Prostate gland (tissue), 2 donors: Measurements from ENCODE around the gene KRT12.

ENCODE experiments used
- POLR2A ChIP-seq: fragments of 450-650 bp; IDR thresholded peaks from one replicate; pipeline ENCODE4 v1.6.1; 2016; ENCODE audit warnings: antibody characterized with exemption, mild to moderate bottlenecking
- POLR2AphosphoS5 ChIP-seq: sonication (generic); formaldehyde crosslinking; IDR thresholded peaks from one replicate; pipeline ENCODE4 v1.6.1; 2017; ENCODE audit warnings: antibody characterized with exemption
- TF ChIP-seq, protein P1 (sequence below), 4 experiments: fragments of 200-600 bp in 2 of 4; fragments of 450-650 bp in 2 of 4; sonication (generic) in 2 of 4; IDR thresholded peaks; 1 replicate in 3 of 4; 2 replicates in 1 of 4; pipeline ENCODE4 v1.5.1; 2016 to 2019; ENCODE audit warnings: antibody characterized with exemption in 4 of 4, mild to moderate bottlenecking in 2 of 4, moderate library complexity in 2 of 4

DNA sequence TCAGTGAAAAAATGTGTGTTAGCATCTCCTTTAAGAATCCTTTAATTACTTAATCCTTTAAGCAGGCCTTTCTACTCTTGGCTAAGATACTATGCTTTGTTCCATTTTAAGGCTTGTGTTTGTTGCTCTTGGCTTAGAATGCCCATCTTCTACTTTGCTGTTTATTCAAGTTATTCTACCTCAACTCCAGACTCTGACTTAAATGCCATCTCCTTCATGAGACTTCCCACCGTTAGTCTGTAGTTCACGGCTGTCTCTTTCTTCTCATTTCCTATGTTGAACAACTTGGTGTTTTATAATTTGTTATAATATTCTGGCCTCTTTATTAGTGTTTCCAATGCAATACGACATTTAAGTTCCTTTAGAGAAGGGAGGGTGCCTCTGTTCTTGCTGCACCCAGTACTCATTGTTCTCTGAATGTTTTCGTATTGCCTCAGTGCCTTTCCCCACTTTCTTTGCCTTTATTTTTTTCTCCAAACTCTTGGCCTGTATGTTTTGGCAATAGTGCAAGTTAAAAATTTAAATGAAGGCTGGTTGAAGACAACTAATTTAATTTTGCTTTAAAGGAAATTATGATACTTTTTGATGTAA lies 38.5 kb downstream of the KRT12 start:
- TF ChIP-seq, protein P1, sequence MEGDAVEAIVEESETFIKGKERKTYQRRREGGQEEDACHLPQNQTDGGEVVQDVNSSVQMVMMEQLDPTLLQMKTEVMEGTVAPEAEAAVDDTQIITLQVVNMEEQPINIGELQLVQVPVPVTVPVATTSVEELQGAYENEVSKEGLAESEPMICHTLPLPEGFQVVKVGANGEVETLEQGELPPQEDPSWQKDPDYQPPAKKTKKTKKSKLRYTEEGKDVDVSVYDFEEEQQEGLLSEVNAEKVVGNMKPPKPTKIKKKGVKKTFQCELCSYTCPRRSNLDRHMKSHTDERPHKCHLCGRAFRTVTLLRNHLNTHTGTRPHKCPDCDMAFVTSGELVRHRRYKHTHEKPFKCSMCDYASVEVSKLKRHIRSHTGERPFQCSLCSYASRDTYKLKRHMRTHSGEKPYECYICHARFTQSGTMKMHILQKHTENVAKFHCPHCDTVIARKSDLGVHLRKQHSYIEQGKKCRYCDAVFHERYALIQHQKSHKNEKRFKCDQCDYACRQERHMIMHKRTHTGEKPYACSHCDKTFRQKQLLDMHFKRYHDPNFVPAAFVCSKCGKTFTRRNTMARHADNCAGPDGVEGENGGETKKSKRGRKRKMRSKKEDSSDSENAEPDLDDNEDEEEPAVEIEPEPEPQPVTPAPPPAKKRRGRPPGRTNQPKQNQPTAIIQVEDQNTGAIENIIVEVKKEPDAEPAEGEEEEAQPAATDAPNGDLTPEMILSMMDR (IDR thresholded peaks at IDR 0.05), result no peak
- no peak for TF ChIP-seq POLR2A
- TF ChIP-seq POLR2AphosphoS5, result peak; percentile 71
